Ovary (tissue), 9 donors: ENCODE data around the gene TSEN34. TPM values are rescaled to one million over a fixed set of nuclear protein-coding genes. Genes with fewer than 3 reads are reported as not detected.

ENCODE experiments used
- DNase-seq, 5 donors: peaks; one replicate each; pipeline ENCODE4 v3.0.0-alpha.2; 2019 to 2020
- H3K27ac ChIP-seq, 2 donors: fragments of 200-600 bp; one replicate each; pipeline versions ENCODE4 v1.5.1 to v1.8.0; 2019 to 2022
- H3K27me3 ChIP-seq: fragments of 200-600 bp; one replicate; pipeline ENCODE4 v1.8.0; 2022
- H3K36me3 ChIP-seq: fragments of 200-600 bp; sonication (generic); one replicate; pipeline ENCODE4 v1.5.1; 2019
- H3K4me1 ChIP-seq: one replicate; pipeline ENCODE4 v1.8.1; 2013; ENCODE audit warnings: mild to moderate bottlenecking, moderate library complexity; ENCODE audit not compliant: insufficient read depth
- H3K4me3 ChIP-seq: fragments of 200-600 bp; sonication (generic); one replicate; pipeline ENCODE4 v1.5.1; 2017
- H3K9me3 ChIP-seq, 2 donors: fragments of 200-600 bp in 1 of 2; sonication (generic) in 1 of 2; one replicate each; pipeline versions ENCODE4 v1.5.1 to v1.8.1; 2013 to 2019; ENCODE audit warnings: mild to moderate bottlenecking in 1 of 2, moderate library complexity in 1 of 2
- EP300 ChIP-seq: sonication (generic); formaldehyde crosslinking; IDR thresholded peaks from one replicate; pipeline ENCODE4 v1.6.1; 2017; ENCODE audit warnings: antibody characterized with exemption
- POLR2A ChIP-seq: fragments of 450-650 bp; IDR thresholded peaks from one replicate; pipeline ENCODE4 v1.6.1; 2017; ENCODE audit warnings: antibody characterized with exemption, mild to moderate bottlenecking, moderate library complexity
- WGBS, 3 donors: extraction: QIAGEN DNeasy Blood & Tissue Kit in 1 of 3; methylation state at CpG; one replicate each; pipeline versions ENCODE4 v1.1.5 to v1.1.7; 2013 to 2017; 5-methylcytosine and 5-hydroxymethylcytosine counted together
- intact Hi-C, 4 donors: fragments of 100-400 bp; cut with DNase I; formaldehyde crosslinking; loops; one replicate each; pipeline versions ENCODE4 v1.11.0 to v1.15.1; 2022 to 2023
- polyA plus RNA-seq, 2 donors: library from polyadenylated mRNA; stranded (reverse); fragments of 200-250 nt in 1 of 2; fragments of 350-450 nt in 1 of 2; fragmentation: Illumina TruSeq in 1 of 2; extraction: RNeasy Lipid Tissue Mini Kit (QIAGEN cat#74804) in 1 of 2; gene quantifications; one replicate each; pipeline ENCODE4 v1.2.3, GENCODE V29; 2013 to 2014
- total RNA-seq, 7 donors: library from RNA; depleted of rRNA in 2 of 7; stranded (reverse); fragments of >200 nt in 2 of 7; fragmentation: NEBNext Ultra II Directional in 3 of 7; extraction: Animal tissue kit (Norgen Biotek cat#: 25700) in 3 of 7; gene quantifications; one replicate each; pipeline versions ENCODE4 v1.1.0 to v1.2.4, GENCODE V29; 2016 to 2023
- TF ChIP-seq, protein P1 (sequence below), 3 donors: fragments of 450-650 bp in 2 of 3; fragments of 200-600 bp in 1 of 3; IDR thresholded peaks; one replicate each; pipeline versions ENCODE4 v1.5.1 to v1.8.0; 2016 to 2022; ENCODE audit warnings: antibody characterized with exemption in 3 of 3, mild to moderate bottlenecking in 1 of 3
- donor health status: DM: no; HTN: no; CAD: no; lungs with moderate emphysema.
- donor health status: DM: no; HTN: no; CAD: no.
- donor health status: Bipolar disorder and iron deficiency.
- donor health status: DM: yes; HTN: yes; CAD: no.
- donor health status: DM: no; HTN: no; CAD: no.
- donor health status: DM: yes; HTN: yes; CAD: no.

The TSEN34 gene
- total and polyA plus RNA-seq, 9 donors: 12.5 to 98.8 (median 56.2) TPM

DNA sequence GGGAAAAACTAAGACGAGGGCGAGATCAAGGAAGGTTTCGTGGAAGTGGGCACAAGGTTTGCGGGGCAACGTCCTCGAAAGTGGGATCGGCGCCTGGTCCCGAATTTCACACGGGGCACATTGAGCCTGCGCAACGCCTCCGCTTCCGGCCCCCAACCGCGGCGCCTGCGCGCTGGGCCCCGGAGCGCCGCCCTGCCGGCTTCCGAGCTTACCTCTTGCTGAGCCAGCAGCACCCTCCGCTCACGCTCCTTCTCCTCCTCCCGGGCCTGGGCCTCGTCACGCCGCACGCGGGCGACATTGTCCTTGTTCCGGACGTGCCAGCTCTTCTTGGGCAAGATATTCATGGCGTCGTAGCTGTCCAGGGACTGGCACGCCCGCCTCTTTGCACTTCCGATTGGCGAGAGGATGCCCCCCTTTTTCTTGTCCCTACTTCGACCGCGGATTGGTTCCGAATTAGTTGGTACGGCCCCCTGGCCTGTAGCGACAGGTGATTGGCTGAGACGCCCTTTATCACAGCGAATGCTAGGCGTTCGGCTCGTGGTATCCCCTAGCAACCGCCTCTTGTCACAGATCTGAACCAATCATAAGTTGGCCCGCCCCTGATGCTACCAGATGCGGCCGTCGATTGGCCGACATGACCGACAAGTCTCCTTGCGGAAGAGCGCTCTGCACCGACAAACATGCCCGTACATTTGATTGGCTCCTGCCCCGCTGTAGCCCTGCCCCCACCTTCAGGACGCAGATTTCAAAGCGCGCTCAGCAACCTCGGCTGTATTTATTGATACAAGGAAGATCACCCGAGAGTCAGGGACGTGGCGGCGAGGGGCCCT is 31.5 kb upstream of the TSEN34 start, which contains the start of gene LENG1:
Gene LENG1, minus strand, starts transcription at position 370 of the 830 bp plus-strand sequence. Its CDS starts 26 bp downstream, at position 344.
- Histone ChIP-seq H3K36me3 (no peaks in the 10 kb centered on the region), H3K27me3 (no peaks in the 10 kb centered on the region), H3K27ac (peak within 1 kb of the TSS; percentile 55 to 93), H3K4me1 (peaks cover 9% of the 10 kb centered on the region), H3K4me3 (peak within 1 kb of the TSS; percentile 86), H3K9me3 (no peaks in the 10 kb centered on the region)
- TF ChIP-seq, protein P1, sequence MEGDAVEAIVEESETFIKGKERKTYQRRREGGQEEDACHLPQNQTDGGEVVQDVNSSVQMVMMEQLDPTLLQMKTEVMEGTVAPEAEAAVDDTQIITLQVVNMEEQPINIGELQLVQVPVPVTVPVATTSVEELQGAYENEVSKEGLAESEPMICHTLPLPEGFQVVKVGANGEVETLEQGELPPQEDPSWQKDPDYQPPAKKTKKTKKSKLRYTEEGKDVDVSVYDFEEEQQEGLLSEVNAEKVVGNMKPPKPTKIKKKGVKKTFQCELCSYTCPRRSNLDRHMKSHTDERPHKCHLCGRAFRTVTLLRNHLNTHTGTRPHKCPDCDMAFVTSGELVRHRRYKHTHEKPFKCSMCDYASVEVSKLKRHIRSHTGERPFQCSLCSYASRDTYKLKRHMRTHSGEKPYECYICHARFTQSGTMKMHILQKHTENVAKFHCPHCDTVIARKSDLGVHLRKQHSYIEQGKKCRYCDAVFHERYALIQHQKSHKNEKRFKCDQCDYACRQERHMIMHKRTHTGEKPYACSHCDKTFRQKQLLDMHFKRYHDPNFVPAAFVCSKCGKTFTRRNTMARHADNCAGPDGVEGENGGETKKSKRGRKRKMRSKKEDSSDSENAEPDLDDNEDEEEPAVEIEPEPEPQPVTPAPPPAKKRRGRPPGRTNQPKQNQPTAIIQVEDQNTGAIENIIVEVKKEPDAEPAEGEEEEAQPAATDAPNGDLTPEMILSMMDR (IDR thresholded peaks at IDR 0.05): peak in 2 of 3 donors; percentile 67 to 69
- no peak for TF ChIP-seq EP300
- peak; percentile 83 for TF ChIP-seq POLR2A
- WGBS, 3 donors: 0% methylated on average over 71 to 72 of the region's 72 CpGs
- DNase-seq: peak; percentile 99 to 100 (median 99)
- intact Hi-C loops: loop anchor here in 1 of 4 donors (5.0 kb wide), 1 partner anchor 43 kb away; the partner anchor contains the start of gene RPS9

GRCh38 chr19:54160182-54160811 is 30.8 kb upstream of the TSEN34 start:
- WGBS, 3 donors: 1 to 2% (median 1%) methylated on average over 24 to 28 of the region's 28 CpGs
- intact Hi-C loops: loop anchor here in 1 of 4 donors (5.0 kb wide), 1 partner anchor 42 kb away; the partner anchor contains the start of gene RPS9
- peaks cover 9% of the 10 kb centered on the region for H3K4me1 ChIP-seq
- no peaks in the 10 kb centered on the region for H3K9me3 ChIP-seq
- peak; percentile 64 for TF ChIP-seq POLR2A
- no peak for TF ChIP-seq EP300
- H3K27me3 ChIP-seq: no peaks in the 10 kb centered on the region
- peak overlapping the region; percentile 56 for H3K4me3 ChIP-seq
- DNase-seq: peak in 4 of 5 donors; percentile 46 to 64 (median 60)
- H3K27ac ChIP-seq: peak overlapping the region; percentile 55 to 62
- no peaks in the 10 kb centered on the region for H3K36me3 ChIP-seq

GRCh38 chr19:54160854-54161253 is 30.3 kb upstream of the TSEN34 start:
- WGBS, 3 donors: 12 to 37% (median 21%) methylated on average over 13 of the region's 13 CpGs

DNA sequence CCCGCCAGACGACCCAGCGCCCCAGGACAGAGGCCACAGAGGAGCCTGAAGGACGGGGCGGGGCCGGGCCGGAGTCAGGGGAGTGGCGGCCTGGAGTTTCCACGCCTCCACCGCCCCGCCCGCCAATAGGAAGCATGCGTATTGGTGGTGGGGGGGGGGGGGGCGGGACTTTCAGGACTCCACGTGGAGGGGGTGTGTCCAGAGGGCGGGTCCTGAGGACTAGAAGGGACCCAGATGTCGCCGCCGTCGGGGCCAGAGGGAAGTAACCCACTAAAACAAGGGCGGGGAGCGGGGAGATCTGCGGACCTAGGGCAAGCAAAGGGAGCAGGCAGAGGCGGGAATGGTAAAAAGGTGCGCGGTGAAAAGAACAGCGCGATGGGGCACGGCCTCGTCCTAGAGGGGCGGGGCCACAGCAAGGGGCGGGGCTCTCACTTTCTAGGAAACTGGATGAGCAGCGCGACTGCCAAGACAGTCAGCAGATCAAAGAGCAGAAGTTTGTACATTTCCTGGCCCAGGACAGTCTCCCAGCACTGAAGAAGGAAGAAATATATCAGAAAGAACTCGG is 28.8 kb upstream of the TSEN34 start:
- peak overlapping the region in 1 of 2 donors; percentile 14 for H3K27ac ChIP-seq
- H3K27me3 ChIP-seq: no peaks in the 10 kb centered on the region
- WGBS, 3 donors: 0 to 3% (median 2%) methylated on average over 30 to 35 of the region's 35 CpGs
- no peaks in the 10 kb centered on the region for H3K36me3 ChIP-seq
- H3K9me3 ChIP-seq: no peaks in the 10 kb centered on the region
- peaks cover 9% of the 10 kb centered on the region for H3K4me1 ChIP-seq
- TF ChIP-seq POLR2A: no peak
- TF ChIP-seq, protein P1 (IDR thresholded peaks at IDR 0.05): no peak
- no peak for TF ChIP-seq EP300
- DNase-seq: peak; percentile 87 to 93 (median 90)
- peak overlapping the region; percentile 33 for H3K4me3 ChIP-seq
- intact Hi-C loops: loop anchor here in 1 of 4 donors (5.0 kb wide), 1 partner anchor 40 kb away; the partner anchor contains the start of gene RPS9

More at GRCh38 chr19:54160854-54161253, 30.3 kb upstream of the TSEN34 start:
- H3K9me3 ChIP-seq: no peaks in the 10 kb centered on the region
- H3K36me3 ChIP-seq: no peaks in the 10 kb centered on the region
- H3K27me3 ChIP-seq: no peaks in the 10 kb centered on the region
- TF ChIP-seq POLR2A (no peak), EP300 (no peak)
- TF ChIP-seq, protein P1 (IDR thresholded peaks at IDR 0.05): no peak
- H3K4me1 ChIP-seq: peaks cover 9% of the 10 kb centered on the region
- peak overlapping the region; percentile 55 to 62 for H3K27ac ChIP-seq
- intact Hi-C loops: loop anchor here in 1 of 4 donors (5.0 kb wide), 1 partner anchor 41 kb away; the partner anchor contains the start of gene RPS9
- H3K4me3 ChIP-seq: peak overlapping the region; percentile 56
- DNase-seq: peak in 1 of 5 donors; percentile 62
